Fibroblast of the aortic adventitia (primary cell): ENCODE results near the gene BNIPL. TPM values are rescaled to one million over a fixed set of nuclear protein-coding genes. Genes with fewer than 3 reads are reported as not detected.

ENCODE experiments used
- DNase-seq: peaks from one replicate; pipeline ENCODE4 v3.0.0-alpha.2; 2010; ENCODE audit warnings: low read depth
- H3K4me3 ChIP-seq: 2 replicates; pipeline ENCODE4 v1.5.1; 2011; ENCODE audit warnings: low read depth, mild to moderate bottlenecking, control low read depth, low read length, moderate library complexity
- CTCF ChIP-seq: IDR thresholded peaks from 2 replicates; pipeline ENCODE4 v1.5.1; 2011; ENCODE audit warnings: mild to moderate bottlenecking, low read length, control low read depth, inconsistent platforms; ENCODE audit not compliant: insufficient read depth
- total RNA-seq: library from RNA; depleted of rRNA; stranded (reverse); fragments of >200 nt; gene quantifications from 2 replicates; pipeline ENCODE4 v1.2.3, GENCODE V29; 2012; ENCODE audit warnings: low replicate concordance

Gene BNIPL
- total RNA-seq, 1 donor, result 0.18 TPM

DNA sequence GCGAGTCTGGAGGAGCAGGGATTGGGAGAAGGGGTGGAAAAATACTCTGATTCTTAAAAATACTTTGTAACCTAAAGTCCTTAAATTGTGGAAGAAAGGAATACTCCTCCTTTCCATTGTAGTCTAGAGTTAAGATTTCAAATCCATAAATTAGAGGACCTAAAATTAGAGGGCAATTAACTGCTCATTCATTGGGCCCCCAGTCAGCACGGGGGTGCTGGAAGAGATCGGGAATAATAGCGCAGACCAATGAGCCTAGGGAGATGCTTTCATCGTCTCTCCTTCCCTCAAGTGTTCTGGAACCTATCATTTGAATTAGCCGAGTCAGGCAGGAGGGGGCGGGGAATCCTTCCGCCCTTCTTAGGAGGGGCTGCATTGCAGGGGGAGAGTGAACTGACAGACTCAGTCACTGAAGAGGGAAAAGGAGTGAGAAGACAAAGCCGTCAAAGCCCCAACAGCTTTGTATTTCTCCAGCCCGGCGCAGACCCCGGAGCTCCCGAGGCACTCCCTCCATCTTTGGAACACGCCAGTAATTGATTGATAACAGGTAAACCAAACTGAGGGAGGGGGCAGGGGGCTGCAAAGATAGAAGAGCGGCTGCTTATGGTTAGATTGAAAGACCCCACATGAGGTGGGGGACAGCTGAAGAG is 23.7 kb downstream of the BNIPL start, which contains the start of gene MLLT11:
MLLT11 (plus strand) TSS at position 391 of the 650 bp plus-strand sequence. CDS start 6,828 bp downstream, outside the sequence.
- peak within 1 kb of the TSS; percentile 89 for H3K4me3 ChIP-seq
- no peak for TF ChIP-seq CTCF
- peak; percentile 61 for DNase-seq

DNA sequence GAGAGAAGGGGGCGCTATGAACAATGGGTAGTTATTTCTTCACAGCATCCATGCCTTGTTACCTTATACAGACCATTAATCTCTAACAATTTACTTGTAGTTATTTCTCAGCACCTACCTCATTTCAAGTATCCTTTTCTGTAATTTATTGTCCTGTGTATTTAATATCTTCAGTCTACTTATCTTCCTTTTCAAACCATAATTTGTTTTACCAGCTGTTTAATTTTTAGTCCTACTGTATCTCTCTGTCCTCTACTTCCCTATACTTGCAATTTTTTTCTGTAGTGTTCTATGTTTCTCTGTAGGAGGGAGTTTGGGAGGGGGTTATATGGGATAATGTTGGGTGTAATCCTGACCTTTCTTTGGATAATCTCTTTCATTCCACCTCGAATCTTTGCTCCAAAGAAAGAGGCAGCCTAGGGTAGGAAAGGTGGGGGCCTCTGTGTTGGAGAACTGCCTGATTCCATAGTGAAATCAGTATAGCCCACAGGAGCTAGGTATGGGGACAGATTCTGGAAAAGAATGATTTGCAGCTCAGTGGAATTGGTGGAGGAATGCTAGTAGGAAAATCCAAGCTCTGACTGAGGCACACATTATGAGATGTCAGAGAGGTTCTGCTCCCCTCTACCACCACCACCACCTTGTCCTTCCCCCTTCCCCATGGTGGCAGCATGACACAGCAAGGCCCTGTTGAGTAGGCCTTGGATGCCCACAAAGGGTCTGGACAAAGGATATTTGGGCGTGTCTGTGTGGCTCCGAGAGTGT is 24.5 kb downstream of the BNIPL start:
- TF ChIP-seq CTCF, result no peak
- peak; percentile 17 for DNase-seq
- peak overlapping the region; percentile 89 for H3K4me3 ChIP-seq

- peak overlapping the region; percentile 89 for H3K4me3 ChIP-seq
- TF ChIP-seq CTCF, result no peak
- peak; percentile 15 for DNase-seq
Measured at GRCh38 chr1:151061704-151062103, 25.3 kb downstream of the BNIPL start.

DNA sequence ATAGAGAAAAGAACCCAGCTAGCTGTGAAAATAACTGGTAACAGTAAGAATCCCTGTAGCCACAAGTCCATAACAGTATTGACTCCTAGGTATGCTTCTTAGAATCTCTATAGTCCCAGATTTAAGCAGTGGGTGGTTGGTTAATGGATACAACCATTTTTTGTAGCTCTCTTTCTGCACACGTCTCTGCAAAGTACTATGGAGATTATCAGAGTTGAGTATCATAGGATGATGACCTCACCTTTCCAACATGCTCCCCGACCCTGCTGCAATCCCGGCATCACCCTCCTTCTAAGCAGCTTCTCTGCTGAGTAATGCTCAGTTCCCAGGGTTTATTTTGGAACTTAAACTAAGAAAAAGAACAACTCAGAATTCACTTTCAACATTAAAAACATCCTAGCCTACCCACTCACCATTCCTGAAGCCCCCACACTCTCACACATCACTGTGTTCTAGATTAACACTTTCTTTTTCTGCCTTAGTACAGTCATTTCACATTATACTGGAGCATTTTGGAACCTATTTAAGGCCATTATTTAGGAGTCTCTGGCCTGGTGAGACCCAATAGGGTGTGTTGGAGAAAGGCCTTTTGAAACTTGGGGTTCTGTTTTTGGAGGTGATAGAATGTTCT is 26.5 kb downstream of the BNIPL start:
- DNase-seq, result peak; percentile 92
- no peak for TF ChIP-seq CTCF
- peak overlapping the region; percentile 42 for H3K4me3 ChIP-seq

- no peak for TF ChIP-seq CTCF
- DNase-seq, result no peak
Measured at GRCh38 chr1:151065089-151065645, 28.8 kb downstream of the BNIPL start.

DNA sequence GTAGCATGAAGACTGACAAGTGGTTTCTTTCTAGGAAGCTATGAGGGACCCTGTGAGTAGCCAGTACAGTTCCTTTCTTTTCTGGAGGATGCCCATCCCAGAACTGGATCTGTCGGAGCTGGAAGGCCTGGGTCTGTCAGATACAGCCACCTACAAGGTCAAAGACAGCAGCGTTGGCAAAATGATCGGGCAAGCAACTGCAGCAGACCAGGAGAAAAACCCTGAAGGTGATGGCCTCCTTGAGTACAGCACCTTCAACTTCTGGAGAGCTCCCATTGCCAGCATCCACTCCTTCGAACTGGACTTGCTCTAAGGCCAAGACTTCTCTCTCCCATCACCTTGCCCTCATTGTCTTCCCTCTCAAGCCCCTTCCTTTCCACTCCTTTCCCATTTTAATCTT is 30.8 kb downstream of the BNIPL start:
- TF ChIP-seq CTCF, result no peak
- H3K4me3 ChIP-seq, result no peak overlapping the region
- no peak for DNase-seq

More at GRCh38 chr1:151065089-151065645, 28.8 kb downstream of the BNIPL start:
- no peak overlapping the region for H3K4me3 ChIP-seq
